Left kidney (tissue), 8 donors: ENCODE measurements around the gene SLC38A4. TPM values are rescaled to one million over a fixed set of nuclear protein-coding genes. Genes with fewer than 3 reads are reported as not detected.
"Not testable (repeated sequence)": the region's sequence is repeated elsewhere in the genome, so short reads cannot be mapped to it uniquely, and the experiment has no call there.

Experiments used
- DNase-seq: peaks from one replicate; pipeline ENCODE4 v3.0.0-alpha.2; 2013
- long read RNA-seq, 8 donors: transcript quantifications; one replicate each; lab custom pipeline, GENCODE V29; 2026
- polyA plus RNA-seq: library from polyadenylated mRNA; unstranded; fragments of 120-200 nt; gene quantifications from one replicate; pipeline ENCODE4 v1.2.1, GENCODE V29; 2013; ENCODE audit not compliant: insufficient read length

The SLC38A4 gene, protein sequence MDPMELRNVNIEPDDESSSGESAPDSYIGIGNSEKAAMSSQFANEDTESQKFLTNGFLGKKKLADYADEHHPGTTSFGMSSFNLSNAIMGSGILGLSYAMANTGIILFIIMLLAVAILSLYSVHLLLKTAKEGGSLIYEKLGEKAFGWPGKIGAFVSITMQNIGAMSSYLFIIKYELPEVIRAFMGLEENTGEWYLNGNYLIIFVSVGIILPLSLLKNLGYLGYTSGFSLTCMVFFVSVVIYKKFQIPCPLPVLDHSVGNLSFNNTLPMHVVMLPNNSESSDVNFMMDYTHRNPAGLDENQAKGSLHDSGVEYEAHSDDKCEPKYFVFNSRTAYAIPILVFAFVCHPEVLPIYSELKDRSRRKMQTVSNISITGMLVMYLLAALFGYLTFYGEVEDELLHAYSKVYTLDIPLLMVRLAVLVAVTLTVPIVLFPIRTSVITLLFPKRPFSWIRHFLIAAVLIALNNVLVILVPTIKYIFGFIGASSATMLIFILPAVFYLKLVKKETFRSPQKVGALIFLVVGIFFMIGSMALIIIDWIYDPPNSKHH
- polyA plus RNA-seq, result 27.1 TPM
- long read RNA-seq, donor 1, partial matches to known transcripts, result 0 of 1 reads
- long read RNA-seq, donor 1, other reads (novel, unspliced or antisense), result 0 of 1 reads
- long read RNA-seq, donor 2, partial matches to known transcripts, result 0 of 3 reads
- long read RNA-seq, donor 2, other reads (novel, unspliced or antisense), result 0 of 3 reads
- long read RNA-seq, donor 3, partial matches to known transcripts, result 0 of 1 reads
- long read RNA-seq, donor 3, other reads (novel, unspliced or antisense), result 0 of 1 reads
- long read RNA-seq, donor 4, result 0 reads
- long read RNA-seq, donor 5, partial matches to known transcripts, result 0 of 3 reads
- long read RNA-seq, donor 5, other reads (novel, unspliced or antisense), result 0 of 3 reads
- long read RNA-seq, donor 6, partial matches to known transcripts, result 0 of 2 reads
- long read RNA-seq, donor 6, other reads (novel, unspliced or antisense), result 0 of 2 reads
- long read RNA-seq, donor 7, partial matches to known transcripts, result 0 of 4 reads
- long read RNA-seq, donor 7, other reads (novel, unspliced or antisense), result 0 of 4 reads
- long read RNA-seq, donor 8, result 0 reads

GRCh38 chr12:46825591-46826414 lies at the start of gene SLC38A4:
Gene SLC38A4 (minus strand): TSS chr12:46825997. CDS start chr12:46793071, 32,926 bp downstream.
- DNase-seq, result no peak

DNA sequence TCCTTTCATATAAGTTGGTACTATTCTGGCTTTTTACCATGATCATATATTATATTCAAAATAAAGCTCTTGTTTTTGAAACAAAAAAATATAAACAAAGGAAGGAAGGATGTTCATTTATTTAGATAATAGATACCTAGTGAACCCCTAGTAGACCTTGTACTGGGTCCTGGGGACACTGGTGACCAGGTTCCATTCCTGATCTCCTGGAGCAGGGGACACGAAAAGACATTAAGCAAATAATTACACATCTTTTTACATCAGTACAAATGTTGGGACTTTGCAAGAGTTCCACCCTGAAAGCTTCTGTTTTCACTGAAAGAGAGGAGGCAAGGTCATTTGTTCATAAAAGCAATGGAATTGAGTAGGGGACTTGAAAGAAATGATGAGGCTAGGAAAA lies 49.3 kb upstream of the SLC38A4 start:
- DNase-seq, result no peak

DNA sequence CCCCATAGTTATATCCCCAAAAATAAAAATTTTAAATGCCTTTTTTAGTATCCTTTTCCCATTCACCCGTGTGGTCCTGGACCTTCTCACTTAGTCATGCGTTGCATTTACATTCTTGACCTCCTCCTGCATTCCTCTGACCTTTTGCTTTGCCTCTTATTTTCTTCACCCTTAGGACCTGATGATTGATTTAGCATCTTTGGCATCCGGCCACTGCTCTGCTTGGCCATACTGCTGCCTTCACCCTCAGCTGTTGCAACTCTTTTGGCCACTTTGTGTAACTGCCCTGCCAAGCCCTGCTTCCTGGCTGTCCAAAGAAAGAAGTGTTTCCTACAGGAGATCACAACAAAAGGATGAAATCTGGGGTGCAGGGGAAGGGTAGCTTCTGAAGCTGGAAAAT lies 48.8 kb upstream of the SLC38A4 start:
- no peak for DNase-seq

GRCh38 chr12:46872135-46872534 lies 46.3 kb upstream of the SLC38A4 start:
- no peak for DNase-seq

- no peak for DNase-seq
These were observed 39.5 kb upstream of the SLC38A4 start for GRCh38 chr12:46865311-46865710.

- no peak for DNase-seq
These were observed 32.6 kb upstream of the SLC38A4 start for GRCh38 chr12:46858368-46858767.

DNA sequence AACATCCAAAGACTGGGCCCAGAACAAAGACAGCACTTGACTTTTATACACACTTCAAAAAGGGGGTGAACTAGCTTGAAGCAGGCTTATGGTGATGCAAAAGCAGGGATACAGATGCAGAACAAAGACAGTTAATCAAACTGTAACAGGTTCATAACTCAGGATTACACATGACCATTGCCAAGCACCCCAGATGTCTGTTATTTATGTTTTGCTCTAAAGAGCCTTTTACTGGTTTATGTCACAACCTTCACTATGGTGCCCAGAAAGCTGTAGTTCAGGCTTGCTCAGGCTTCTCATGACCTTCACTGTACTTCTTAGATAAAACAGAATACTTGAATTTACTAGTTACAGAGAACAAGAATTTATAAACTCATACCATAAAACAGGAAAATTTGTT lies 31.7 kb upstream of the SLC38A4 start:
- no peak for DNase-seq

DNA sequence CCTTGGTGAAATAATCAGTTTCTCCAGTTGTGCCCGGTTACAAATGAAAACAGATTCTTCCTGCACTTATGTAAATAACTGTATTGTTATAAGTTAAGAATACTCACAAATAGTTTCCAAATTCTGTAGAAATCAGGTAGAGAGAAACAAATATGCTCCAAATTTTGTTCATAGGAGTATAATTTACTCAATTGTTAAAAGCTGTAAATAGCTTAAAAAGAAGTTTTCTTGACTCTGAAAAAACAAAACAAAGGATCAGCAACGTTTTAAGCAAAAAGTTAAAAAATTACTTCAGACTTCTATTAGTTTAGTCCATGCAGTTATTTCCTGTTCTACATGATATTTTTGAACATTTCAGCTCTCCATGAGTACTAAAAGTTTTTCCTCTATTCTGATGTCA lies 30.0 kb upstream of the SLC38A4 start:
- no peak for DNase-seq

DNA sequence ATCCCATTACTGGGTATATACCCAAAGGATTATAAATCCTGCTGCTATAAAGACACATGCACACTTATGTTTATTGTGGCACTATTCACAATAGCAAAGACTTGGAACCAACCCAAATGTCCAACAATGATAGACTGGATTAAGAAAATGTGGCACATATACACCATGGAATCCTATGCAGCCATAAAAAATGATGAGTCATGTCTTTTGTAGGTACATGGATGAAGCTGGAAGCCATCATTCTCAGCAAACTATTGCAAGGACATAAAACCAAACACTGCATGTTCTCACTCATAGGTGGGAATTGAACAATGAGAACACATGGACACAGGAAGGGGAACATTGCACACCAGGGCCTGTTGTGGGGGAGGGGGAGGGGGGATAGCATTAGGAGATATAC lies 28.4 kb upstream of the SLC38A4 start:
- not testable (repeated sequence) for DNase-seq

- not testable (repeated sequence) for DNase-seq
These were observed 23.0 kb upstream of the SLC38A4 start for GRCh38 chr12:46848792-46849191.

- no peak for DNase-seq
These were observed 21.2 kb upstream of the SLC38A4 start for GRCh38 chr12:46847001-46847400.

- DNase-seq, result no peak
These were observed 18.0 kb upstream of the SLC38A4 start for GRCh38 chr12:46843811-46844210.

GRCh38 chr12:46841891-46842290 lies 16.1 kb upstream of the SLC38A4 start:
- DNase-seq, result no peak

GRCh38 chr12:46839964-46840363 lies 14.2 kb upstream of the SLC38A4 start:
- no peak for DNase-seq

DNA sequence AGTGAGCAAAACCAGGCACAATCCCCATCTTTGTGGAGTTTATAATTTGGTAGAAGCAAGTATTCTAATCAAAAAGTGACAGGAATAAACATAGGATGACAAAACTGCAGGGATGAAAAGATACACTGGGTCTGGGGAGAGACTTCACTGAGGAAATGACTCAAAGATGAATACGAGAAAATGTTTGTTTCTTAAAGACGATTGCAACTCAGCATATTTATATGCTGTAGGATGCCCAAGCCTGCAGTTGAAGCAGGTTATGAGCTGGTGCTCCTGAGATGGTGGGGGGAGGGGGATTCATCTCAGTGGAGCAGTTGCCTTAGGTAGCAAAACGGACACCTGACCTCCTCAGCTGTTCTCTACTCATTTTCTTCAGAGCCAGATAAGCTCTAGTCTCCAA lies 13.4 kb upstream of the SLC38A4 start:
- no peak for DNase-seq

DNA sequence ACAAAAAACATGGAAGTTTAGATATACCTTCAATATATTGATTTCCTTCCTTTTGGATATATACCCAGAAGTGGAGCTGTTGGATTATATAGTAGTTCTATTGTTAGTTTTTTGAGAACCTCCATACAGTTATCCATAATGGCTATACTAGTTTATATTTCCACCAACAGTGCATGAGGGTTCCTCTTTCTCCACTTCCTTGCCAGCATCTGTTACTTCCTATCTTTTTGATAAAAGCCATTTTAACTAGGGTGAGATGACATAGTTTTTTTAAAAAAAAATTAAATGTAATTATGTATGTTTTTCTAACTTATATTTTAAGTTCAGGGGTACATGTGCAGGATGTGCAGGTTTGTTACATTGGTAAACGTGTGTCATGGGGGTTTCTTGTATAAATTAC lies 10.0 kb upstream of the SLC38A4 start:
- DNase-seq, result no peak

- DNase-seq, result peak; percentile 17
These were observed 6.4 kb upstream of the SLC38A4 start for GRCh38 chr12:46832130-46832704.

GRCh38 chr12:46831335-46832129 lies 5.7 kb upstream of the SLC38A4 start:
- peak; percentile 11 for DNase-seq

DNA sequence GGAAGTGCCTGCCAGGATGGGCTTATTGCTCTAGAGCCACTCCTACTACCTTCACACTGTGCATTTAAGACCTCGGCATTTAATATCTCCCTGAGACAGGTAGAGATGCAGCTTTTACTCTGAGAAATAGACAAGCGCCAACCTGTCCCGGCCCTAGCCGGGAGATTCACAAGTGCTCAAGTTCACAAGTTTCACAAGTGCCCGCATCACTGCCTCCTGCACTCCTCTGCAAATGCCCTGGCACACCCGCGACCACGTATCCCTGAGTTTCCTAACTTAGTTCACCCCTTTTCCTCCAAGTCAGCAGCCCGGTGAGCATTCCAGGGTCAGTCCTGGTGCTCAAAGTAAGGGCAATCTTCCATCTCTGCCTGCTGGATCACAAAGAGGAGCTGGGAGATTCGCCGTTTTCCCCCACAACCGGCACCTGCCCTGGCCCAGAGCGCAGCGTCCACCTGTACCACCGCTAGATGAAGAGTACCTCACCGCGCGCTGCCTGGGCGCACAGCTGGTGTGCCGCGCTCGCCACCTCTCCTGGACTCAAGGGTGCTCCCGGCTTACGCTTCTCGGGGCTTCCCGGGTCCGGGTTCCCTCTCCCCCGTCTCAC lies 5.0 kb upstream of the SLC38A4 start:
- peak; percentile 12 for DNase-seq

DNA sequence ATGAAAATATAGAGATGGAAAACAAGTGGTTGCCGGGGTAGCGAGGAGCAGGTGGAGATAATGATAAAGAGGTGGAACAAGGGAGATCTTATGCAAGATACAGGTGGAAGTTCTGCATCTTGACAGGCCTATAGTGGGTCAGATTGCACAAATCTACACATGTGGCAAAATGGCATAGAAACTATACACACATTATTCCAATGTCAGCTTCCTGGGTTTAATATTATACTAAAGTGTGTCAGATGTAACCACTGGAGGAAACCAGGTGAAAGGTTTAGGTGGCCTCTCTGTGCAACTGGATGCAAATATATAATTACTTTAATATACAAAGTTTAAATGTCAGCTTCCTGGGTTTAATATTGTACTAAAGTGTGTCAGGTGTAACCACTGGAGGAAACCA lies 1.1 kb downstream of the SLC38A4 start:
- DNase-seq, result no peak
